ENCODE data around the gene ELF2.

DNA sequence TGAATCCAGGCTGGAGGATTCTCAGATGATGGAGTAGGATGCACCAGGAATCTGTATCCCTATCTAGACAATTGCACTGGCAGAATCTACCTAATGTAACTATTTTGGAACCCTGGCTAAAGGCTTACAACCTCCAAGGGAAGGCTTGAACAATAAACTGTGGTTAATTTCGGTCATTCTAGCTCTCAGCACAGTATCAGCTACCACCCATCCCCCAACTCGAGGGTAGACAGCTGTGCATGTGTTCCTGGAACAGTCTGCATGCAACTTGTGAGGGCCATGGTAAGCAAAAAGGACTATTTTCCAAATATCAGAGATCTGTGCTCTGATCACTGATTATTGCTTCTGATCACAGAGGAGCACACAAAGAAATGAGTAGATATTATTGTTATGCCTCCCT is 34.0 kb downstream of the ELF2 start:
- TF ChIP-seq, protein P1, sequence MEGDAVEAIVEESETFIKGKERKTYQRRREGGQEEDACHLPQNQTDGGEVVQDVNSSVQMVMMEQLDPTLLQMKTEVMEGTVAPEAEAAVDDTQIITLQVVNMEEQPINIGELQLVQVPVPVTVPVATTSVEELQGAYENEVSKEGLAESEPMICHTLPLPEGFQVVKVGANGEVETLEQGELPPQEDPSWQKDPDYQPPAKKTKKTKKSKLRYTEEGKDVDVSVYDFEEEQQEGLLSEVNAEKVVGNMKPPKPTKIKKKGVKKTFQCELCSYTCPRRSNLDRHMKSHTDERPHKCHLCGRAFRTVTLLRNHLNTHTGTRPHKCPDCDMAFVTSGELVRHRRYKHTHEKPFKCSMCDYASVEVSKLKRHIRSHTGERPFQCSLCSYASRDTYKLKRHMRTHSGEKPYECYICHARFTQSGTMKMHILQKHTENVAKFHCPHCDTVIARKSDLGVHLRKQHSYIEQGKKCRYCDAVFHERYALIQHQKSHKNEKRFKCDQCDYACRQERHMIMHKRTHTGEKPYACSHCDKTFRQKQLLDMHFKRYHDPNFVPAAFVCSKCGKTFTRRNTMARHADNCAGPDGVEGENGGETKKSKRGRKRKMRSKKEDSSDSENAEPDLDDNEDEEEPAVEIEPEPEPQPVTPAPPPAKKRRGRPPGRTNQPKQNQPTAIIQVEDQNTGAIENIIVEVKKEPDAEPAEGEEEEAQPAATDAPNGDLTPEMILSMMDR (IDR thresholded peaks at IDR 0.05), result no peak
- no peak for TF ChIP-seq POLR2A (IDR thresholded peaks at IDR 0.05)

Measured in heart left ventricle (tissue), 13 donors.